SU-DHL-6 (cell line): ENCODE results near the gene CLK2.

ENCODE experiments used
- H2AFZ ChIP-seq: fragments of 200-600 bp; sonication (generic); 2 replicates; pipeline ENCODE4 v1.6.1; 2014; ENCODE audit warnings: low read depth, mild to moderate bottlenecking, moderate library complexity, mixed read lengths, antibody characterized with exemption, low read length; ENCODE audit not compliant: severe bottlenecking
- H3F3A ChIP-seq: fragments of 200-600 bp; shearing (Covaris generic); 2 replicates; pipeline ENCODE4 v1.6.0; 2016; ENCODE audit warnings: antibody characterized with exemption, mild to moderate bottlenecking; ENCODE audit not compliant: insufficient read depth
- H3K27ac ChIP-seq: fragments of 200-600 bp; sonication (generic); 2 replicates; pipeline ENCODE4 v1.5.1; 2016; ENCODE audit warnings: low read depth, mild to moderate bottlenecking, low read length, moderate library complexity, mixed read lengths
- H3K27me3 ChIP-seq: fragments of 200-600 bp; sonication (generic), shearing (Covaris generic); 2 replicates; pipeline ENCODE4 v1.6.0; 2014; ENCODE audit warnings: mild to moderate bottlenecking, low read length
- H3K36me3 ChIP-seq: fragments of 200-600 bp; sonication (generic); 2 replicates; pipeline ENCODE4 v1.6.1; 2014; ENCODE audit warnings: mild to moderate bottlenecking, low read length, mixed read lengths
- H3K4me2 ChIP-seq: fragments of 300-600, 200-600 bp; shearing (Covaris generic), sonication (generic); 2 replicates; pipeline ENCODE4 v1.6.0; 2014; ENCODE audit warnings: low read length, low read depth, mild to moderate bottlenecking; ENCODE audit not compliant: poor library complexity, severe bottlenecking
- H3K4me3 ChIP-seq: fragments of 200-600 bp; sonication (generic); 2 replicates; pipeline ENCODE4 v1.5.1; 2014; ENCODE audit warnings: antibody characterized with exemption, low read length, mild to moderate bottlenecking, mixed read lengths; ENCODE audit not compliant: insufficient read depth, poor library complexity, severe bottlenecking
- H3K79me2 ChIP-seq: fragments of 200-600 bp; sonication (generic); 2 replicates; pipeline ENCODE4 v1.6.1; 2014; ENCODE audit warnings: mild to moderate bottlenecking, low read length, moderate library complexity; ENCODE audit not compliant: insufficient read depth
- H3K9ac ChIP-seq: fragments of 200-600 bp; sonication (generic); 2 replicates; pipeline ENCODE4 v1.7.0; 2014; ENCODE audit warnings: mild to moderate bottlenecking, low read length
- H3K9me2 ChIP-seq: fragments of 200-600 bp; sonication (generic); replicated peaks from 2 replicates; pipeline ENCODE4 v1.6.1; 2014; ENCODE audit warnings: low read length; ENCODE audit not compliant: insufficient read depth
- H3K9me3 ChIP-seq: fragments of 200-600 bp; sonication (generic); 2 replicates; pipeline ENCODE4 v1.6.1; 2014; ENCODE audit warnings: low read length, mixed read lengths; ENCODE audit not compliant: insufficient read depth
- H4K20me1 ChIP-seq: fragments of 200-600 bp; sonication (generic); 2 replicates; pipeline ENCODE4 v1.6.1; 2014; ENCODE audit warnings: low read depth, mild to moderate bottlenecking, antibody characterized with exemption, low read length, moderate library complexity, mixed read lengths
- CTCF ChIP-seq: fragments of 200-600 bp; sonication (generic); IDR thresholded peaks from one replicate; pipeline ENCODE4 v1.5.1; 2017; ENCODE audit warnings: antibody characterized with exemption, mild to moderate bottlenecking, low read length, moderate library complexity; ENCODE audit not compliant: insufficient read depth, poor library complexity, severe bottlenecking
- EZH2phosphoT487 ChIP-seq: fragments of 200-600 bp; sonication (generic), shearing (Covaris generic); conservative IDR thresholded peaks from 2 replicates; pipeline ENCODE4 v1.6.1; 2018; ENCODE audit warnings: mild to moderate bottlenecking, antibody characterized with exemption, low read length, moderate library complexity, mixed read lengths

The CLK2 gene

GRCh38 chr1:155309423-155310021 is 36.2 kb upstream of the CLK2 start:
- peaks cover 44% of the 10 kb centered on the region for H3K79me2 ChIP-seq

GRCh38 chr1:155308493-155309422 is 35.5 kb upstream of the CLK2 start, which contains the start of gene FDPS:
TSS of gene FDPS (plus strand) at chr1:155308866. CDS start at chr1:155309790, 924 bp downstream.
- H3K9me2 ChIP-seq: no peaks in the 10 kb centered on the region
- H3K27me3 ChIP-seq: no peaks in the 10 kb centered on the region
- H3K9me3 ChIP-seq: no peaks in the 10 kb centered on the region
- peak within 1 kb of the TSS; percentile 93 for H3K4me3 ChIP-seq
- no peak within 1 kb of the TSS for H2AFZ ChIP-seq
- peak within 1 kb of the TSS; percentile 85 for H3K4me2 ChIP-seq
- H3K79me2 ChIP-seq: peaks cover 44% of the 10 kb centered on the region
- H3F3A ChIP-seq: peaks cover 13% of the 10 kb centered on the region
- peaks cover 8% of the 10 kb centered on the region; the same call in 1 of the 2 replicates for H3K36me3 ChIP-seq
- 0 out of 2 replicates have a peak, but pooled peaks cover 5% of the 10 kb centered on the region for H4K20me1 ChIP-seq
- H3K27ac ChIP-seq: peak within 1 kb of the TSS; percentile 89
- TF ChIP-seq CTCF: no peak
- TF ChIP-seq EZH2phosphoT487: no peak
- H3K9ac ChIP-seq: peak within 1 kb of the TSS; percentile 98

More at GRCh38 chr1:155309423-155310021, 36.2 kb upstream of the CLK2 start:
- H3K4me2 ChIP-seq: peak overlapping the region; percentile 85
- peaks cover 8% of the 10 kb centered on the region; the same call in 1 of the 2 replicates for H3K36me3 ChIP-seq
- H3K9me3 ChIP-seq: no peaks in the 10 kb centered on the region
- 0 out of 2 replicates have a peak, but pooled peaks cover 5% of the 10 kb centered on the region for H4K20me1 ChIP-seq
- TF ChIP-seq CTCF: peak; percentile 11
- no peak for TF ChIP-seq EZH2phosphoT487
- H3F3A ChIP-seq: peaks cover 13% of the 10 kb centered on the region
- H3K9me2 ChIP-seq: no peaks in the 10 kb centered on the region
- peak overlapping the region; percentile 93 for H3K4me3 ChIP-seq
- peak overlapping the region; percentile 98 for H3K9ac ChIP-seq
- H2AFZ ChIP-seq: no peak overlapping the region
- H3K27ac ChIP-seq: peak overlapping the region; percentile 88
- H3K27me3 ChIP-seq: no peaks in the 10 kb centered on the region

GRCh38 chr1:155307247-155307740 is 34.0 kb upstream of the CLK2 start:
- H3K27me3 ChIP-seq: no peaks in the 10 kb centered on the region
- H3K36me3 ChIP-seq: peaks cover 8% of the 10 kb centered on the region; the same call in 1 of the 2 replicates
- H3K9ac ChIP-seq: peak overlapping the region; percentile 98
- peaks cover 34% of the 10 kb centered on the region for H3K79me2 ChIP-seq
- no peak overlapping the region for H2AFZ ChIP-seq
- peak overlapping the region; percentile 58 for H3K4me2 ChIP-seq
- no peaks in the 10 kb centered on the region for H3K9me3 ChIP-seq
- H3K9me2 ChIP-seq: no peaks in the 10 kb centered on the region
- H4K20me1 ChIP-seq: 0 out of 2 replicates have a peak, but pooled peaks cover 4% of the 10 kb centered on the region
- peaks cover 13% of the 10 kb centered on the region for H3F3A ChIP-seq
- TF ChIP-seq EZH2phosphoT487: no peak
- TF ChIP-seq CTCF: peak; percentile 42
- peak overlapping the region; percentile 89 for H3K27ac ChIP-seq
- H3K4me3 ChIP-seq: no peak overlapping the region
